Endothelial cell of hepatic sinusoid (primary cell): ENCODE results near the gene CELF2.
"Not testable (repeated sequence)": the region's sequence is repeated elsewhere in the genome, so short reads cannot be mapped to it uniquely, and the experiment has no call there.

Experiments used
- in situ Hi-C: cut with HindIII; loops from 2 replicates; pipeline ENCODE4 v1.10.0; 2017; ENCODE audit warnings: low sequenced_read_pairs

The CELF2 gene

GRCh38 chr10:11118686-11119085 lies 101.0 kb downstream of the CELF2 start:
- in situ Hi-C loops: no loop called here

GRCh38 chr10:11119843-11120242 lies 102.2 kb downstream of the CELF2 start:
- in situ Hi-C loops: no loop called here

GRCh38 chr10:11120711-11121110 lies 103.0 kb downstream of the CELF2 start:
- in situ Hi-C loops: no loop called here

- in situ Hi-C loops: not testable (repeated sequence)
Observed at GRCh38 chr10:11123892-11124291, 106.2 kb downstream of the CELF2 start.

- in situ Hi-C loops: no loop called here
Observed at GRCh38 chr10:11125004-11125403, 107.3 kb downstream of the CELF2 start.

GRCh38 chr10:11127017-11127416 lies 109.3 kb downstream of the CELF2 start:
- in situ Hi-C loops: not testable (repeated sequence)

GRCh38 chr10:11131112-11131639 lies 113.5 kb downstream of the CELF2 start:
- in situ Hi-C loops: no loop called here

GRCh38 chr10:11134411-11134810 lies 116.7 kb downstream of the CELF2 start:
- in situ Hi-C loops: no loop called here

- in situ Hi-C loops: no loop called here
Observed at GRCh38 chr10:11135709-11136108, 118.0 kb downstream of the CELF2 start.

- in situ Hi-C loops: no loop called here
Observed at GRCh38 chr10:11138314-11139033, 120.8 kb downstream of the CELF2 start.

- in situ Hi-C loops: no loop called here
Observed at GRCh38 chr10:11140963-11141362, 123.3 kb downstream of the CELF2 start.

- in situ Hi-C loops: no loop called here
Observed at GRCh38 chr10:11141571-11142091, 124.0 kb downstream of the CELF2 start.

- in situ Hi-C loops: no loop called here
Observed at GRCh38 chr10:11142777-11143176, 125.1 kb downstream of the CELF2 start.

GRCh38 chr10:11143242-11143641 lies 125.6 kb downstream of the CELF2 start:
- in situ Hi-C loops: no loop called here

- in situ Hi-C loops: no loop called here
Observed at GRCh38 chr10:11144626-11145494, 127.2 kb downstream of the CELF2 start.

GRCh38 chr10:11145495-11145855 lies 127.8 kb downstream of the CELF2 start:
- in situ Hi-C loops: no loop called here

GRCh38 chr10:11146402-11147171 lies 128.9 kb downstream of the CELF2 start:
- in situ Hi-C loops: no loop called here

- in situ Hi-C loops: no loop called here
Observed at GRCh38 chr10:11147722-11148121, 130.1 kb downstream of the CELF2 start.

- in situ Hi-C loops: no loop called here
Observed at GRCh38 chr10:11148142-11149028, 130.7 kb downstream of the CELF2 start.

- in situ Hi-C loops: no loop called here
Observed at GRCh38 chr10:11149807-11150141, 132.1 kb downstream of the CELF2 start.
